Middle frontal gyrus (tissue), 1 donor: ENCODE results near the gene OTUD7B.
"Not testable (repeated sequence)": the region's sequence is repeated elsewhere in the genome, so short reads cannot be mapped to it uniquely, and the experiment has no call there.

ENCODE experiments used
- DNase-seq: peaks from one replicate; pipeline ENCODE4 v3.0.0-alpha.2; 2015; ENCODE audit warnings: low spot score; ENCODE audit errors: extremely low spot score

The OTUD7B gene

GRCh38 chr1:150010393-150011115 is at the start of gene OTUD7B:
OTUD7B (minus strand) TSS chr1:150010726; CDS start chr1:149977510, 33,216 bp downstream.
- peak; percentile 89 for DNase-seq

GRCh38 chr1:150060260-150060659 is 49.7 kb upstream of the OTUD7B start:
- DNase-seq: no peak

GRCh38 chr1:150056407-150056806 is 45.9 kb upstream of the OTUD7B start:
- DNase-seq: no peak

GRCh38 chr1:150055507-150055906 is 45.0 kb upstream of the OTUD7B start:
- not testable (repeated sequence) for DNase-seq

- DNase-seq: no peak
These were observed 43.4 kb upstream of the OTUD7B start for GRCh38 chr1:150053926-150054325.

- not testable (repeated sequence) for DNase-seq
These were observed 41.4 kb upstream of the OTUD7B start for GRCh38 chr1:150051905-150052412.

GRCh38 chr1:150051089-150051373 is 40.5 kb upstream of the OTUD7B start:
- DNase-seq: no peak

- no peak for DNase-seq
These were observed 39.4 kb upstream of the OTUD7B start for GRCh38 chr1:150049926-150050325.

GRCh38 chr1:150034336-150034735 is 23.8 kb upstream of the OTUD7B start:
- DNase-seq: no peak

- no peak for DNase-seq
These were observed 17.8 kb upstream of the OTUD7B start for GRCh38 chr1:150028322-150028721.

GRCh38 chr1:150024156-150024555 is 13.6 kb upstream of the OTUD7B start:
- no peak for DNase-seq

- DNase-seq: no peak
These were observed 11.8 kb upstream of the OTUD7B start for GRCh38 chr1:150022357-150022756.

- no peak for DNase-seq
These were observed 10.7 kb upstream of the OTUD7B start for GRCh38 chr1:150021191-150021694.

- no peak for DNase-seq
These were observed 10.2 kb upstream of the OTUD7B start for GRCh38 chr1:150020711-150021110.

- DNase-seq: no peak
These were observed 7.6 kb upstream of the OTUD7B start for GRCh38 chr1:150018165-150018564.

- DNase-seq: no peak
These were observed 6.8 kb upstream of the OTUD7B start for GRCh38 chr1:150017206-150017750.

GRCh38 chr1:150015651-150016131 is 5.2 kb upstream of the OTUD7B start:
- no peak for DNase-seq

GRCh38 chr1:150012611-150013010 is 2.1 kb upstream of the OTUD7B start:
- DNase-seq: peak; percentile 56

GRCh38 chr1:150009604-150010392 is 728 bp downstream of the OTUD7B start:
- DNase-seq: no peak

GRCh38 chr1:150008699-150009098 is 1.8 kb downstream of the OTUD7B start:
- DNase-seq: no peak

GRCh38 chr1:150006881-150007421 is 3.6 kb downstream of the OTUD7B start:
- no peak for DNase-seq

- no peak for DNase-seq
These were observed 4.9 kb downstream of the OTUD7B start for GRCh38 chr1:150005606-150006005.
